Measurements from ENCODE around the gene SLC46A2.
A peak's percentile ranks its signal among the peaks of the same experiment; 100 is the strongest.

SLC46A2 gene

GRCh38 chr9:112856200-112856599 is 34.5 kb downstream of the SLC46A2 start:
- no peak for DNase-seq

- no peak for DNase-seq
Observed at GRCh38 chr9:112854657-112855056, 36.0 kb downstream of the SLC46A2 start.

GRCh38 chr9:112853882-112854585 is 36.6 kb downstream of the SLC46A2 start:
- DNase-seq, result no peak

- DNase-seq, result no peak
Observed at GRCh38 chr9:112852741-112853504, 37.8 kb downstream of the SLC46A2 start.

DNA sequence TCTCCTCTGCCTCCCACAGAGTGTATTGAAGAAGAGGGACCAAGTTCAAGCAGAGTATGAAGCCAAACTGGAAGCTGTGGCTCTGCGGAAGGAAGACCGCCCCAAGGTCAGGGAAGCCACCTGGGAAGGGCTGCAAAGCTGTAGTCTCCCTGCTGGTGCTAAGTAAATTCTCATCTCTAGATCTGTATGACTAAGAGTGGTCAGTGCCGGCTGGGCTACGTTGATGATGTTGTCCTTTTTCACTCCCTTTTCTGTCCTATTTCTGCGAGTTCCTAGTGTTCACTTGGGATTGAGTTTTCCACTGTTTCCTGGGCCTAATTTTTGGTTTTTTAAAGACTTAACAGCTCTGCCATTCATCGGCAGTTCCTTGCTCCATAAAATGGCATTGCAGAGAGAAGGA is 39.8 kb downstream of the SLC46A2 start:
- DNase-seq, result no peak

GRCh38 chr9:112849363-112849922 is 41.2 kb downstream of the SLC46A2 start:
- DNase-seq, result no peak

GRCh38 chr9:112848316-112849151 is 42.1 kb downstream of the SLC46A2 start:
- peak; percentile 11 for DNase-seq

GRCh38 chr9:112846528-112847488 is 43.9 kb downstream of the SLC46A2 start:
- DNase-seq, result no peak

DNA sequence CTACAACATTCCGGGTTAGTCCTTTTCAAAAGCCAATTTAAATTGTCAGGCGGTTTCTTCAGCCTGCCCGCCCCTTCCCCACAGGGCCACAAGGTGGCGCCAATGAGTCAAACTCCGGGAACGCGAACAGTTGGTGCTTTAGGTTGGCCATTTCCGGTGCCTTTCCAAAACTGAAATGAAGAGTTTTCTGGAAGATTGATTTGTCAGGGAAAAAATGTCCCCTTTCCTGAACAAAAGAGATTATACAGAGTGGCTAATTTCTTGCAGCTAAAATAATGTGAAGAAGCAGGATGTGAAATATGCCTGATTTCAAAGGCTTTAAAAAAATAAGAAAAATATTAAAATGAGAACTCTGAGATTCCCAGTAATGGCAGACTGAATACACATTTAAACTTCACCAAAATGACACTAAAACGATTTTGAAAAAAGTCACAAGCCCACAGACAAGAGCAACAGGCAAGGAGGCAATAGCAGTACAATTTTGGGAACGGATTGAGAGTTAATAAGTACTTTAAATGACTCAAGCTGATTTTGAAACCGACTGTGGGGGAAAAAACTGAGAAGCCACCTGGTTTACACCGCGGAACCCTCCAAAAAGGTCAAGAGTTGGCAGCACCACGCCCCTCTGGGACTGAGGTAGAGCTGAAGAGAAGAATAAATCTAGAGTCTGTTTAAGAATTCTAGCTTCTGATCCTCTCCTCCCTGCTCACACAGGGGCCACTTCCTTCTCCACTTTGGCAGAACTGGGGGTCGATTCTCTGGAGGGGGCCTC is 45.7 kb downstream of the SLC46A2 start:
- DNase-seq, result peak; percentile 76

DNA sequence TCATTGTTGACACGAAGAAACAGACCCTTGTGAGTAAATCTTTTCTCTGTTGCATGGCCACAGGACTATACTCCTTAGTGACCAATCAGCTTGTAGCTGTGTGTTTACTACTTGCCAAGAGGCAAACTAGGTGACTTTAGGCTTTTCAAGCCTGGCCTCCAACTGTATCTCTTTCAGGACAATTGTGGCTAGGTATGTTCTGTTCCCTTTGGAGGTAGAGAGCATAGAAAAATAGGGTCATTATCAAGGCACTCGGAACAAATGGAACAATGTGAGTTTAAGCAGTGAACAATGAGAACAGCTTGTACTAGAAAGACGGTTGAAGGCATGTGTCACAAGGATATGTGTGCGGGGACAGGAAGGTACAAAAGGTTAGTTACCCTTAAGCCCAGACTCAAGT is 48.1 kb downstream of the SLC46A2 start:
- no peak for DNase-seq

- peak; percentile 64 for DNase-seq
Observed at GRCh38 chr9:112841261-112841660, 49.4 kb downstream of the SLC46A2 start.

DNA sequence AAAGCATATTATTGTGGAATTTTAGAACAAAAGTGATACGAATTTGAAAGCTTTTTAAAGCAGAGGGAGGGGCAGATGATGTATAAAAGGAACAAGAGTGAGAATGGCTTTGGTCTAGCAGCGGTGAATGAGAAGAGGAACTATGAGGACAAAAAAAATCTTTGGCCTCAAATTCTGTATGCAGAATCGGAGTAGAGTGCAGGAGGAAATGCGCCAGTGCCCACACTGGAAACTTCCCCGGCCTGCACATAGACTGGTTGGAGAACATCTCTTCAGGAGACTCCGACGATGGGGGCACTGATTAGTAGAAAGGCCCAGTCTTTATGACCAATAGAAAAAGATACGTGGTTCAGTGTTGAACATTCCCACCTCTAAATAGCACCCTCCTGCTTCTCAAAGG is 51.3 kb downstream of the SLC46A2 start:
- no peak for DNase-seq

GRCh38 chr9:112838342-112838741 is 52.3 kb downstream of the SLC46A2 start:
- DNase-seq, result no peak

- DNase-seq, result no peak
Observed at GRCh38 chr9:112836394-112836793, 54.3 kb downstream of the SLC46A2 start.

DNA sequence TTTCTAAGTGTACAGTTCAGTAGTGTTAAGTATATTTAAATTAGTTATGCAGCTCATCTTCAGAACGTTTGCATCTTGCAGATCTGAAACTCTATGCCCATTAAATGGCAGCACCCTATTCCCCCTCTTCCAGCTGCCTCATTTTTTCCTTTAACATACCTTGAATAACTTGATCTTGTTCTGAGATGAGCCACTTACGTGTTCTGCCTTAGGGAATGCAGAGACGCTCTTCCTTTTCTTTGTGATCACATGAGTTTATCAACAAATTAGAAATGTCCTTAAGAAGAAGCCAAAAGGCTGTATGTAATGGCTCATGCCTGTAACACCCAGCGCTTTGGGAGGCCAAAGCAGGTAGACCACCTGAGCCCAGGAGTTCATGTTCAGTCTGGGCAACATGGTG is 57.6 kb downstream of the SLC46A2 start:
- no peak for DNase-seq

DNA sequence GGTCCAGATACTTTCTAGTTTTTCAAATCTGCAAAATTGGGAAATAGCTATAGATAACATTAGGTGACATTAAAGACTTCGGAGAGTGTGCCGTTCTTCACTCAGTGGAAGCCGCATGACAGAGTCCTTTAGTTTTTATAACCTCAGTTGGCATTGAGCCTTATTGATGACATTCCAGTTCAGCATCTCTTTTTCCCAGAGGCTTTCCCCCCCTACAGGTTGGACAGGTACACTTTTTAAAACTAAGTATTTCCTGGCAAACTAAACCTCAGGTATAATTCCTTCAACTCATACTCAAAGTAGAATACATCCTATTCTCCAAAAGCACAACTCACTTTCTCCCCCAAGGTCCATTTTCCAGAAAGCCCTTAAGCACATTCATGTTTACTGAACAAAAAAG is 58.7 kb downstream of the SLC46A2 start:
- no peak for DNase-seq

GRCh38 chr9:112831281-112831851 is 59.3 kb downstream of the SLC46A2 start:
- peak; percentile 17 for DNase-seq

All from NCI-H69 (cell line).